Thyroid gland (tissue), 4 donors: ENCODE results near the gene HSD11B2.

Experiments used
- POLR2A ChIP-seq, 2 donors: fragments of 450-650 bp; IDR thresholded peaks; one replicate each; pipeline ENCODE4 v1.6.1; 2017; ENCODE audit warnings: antibody characterized with exemption in 2 of 2, mild to moderate bottlenecking in 2 of 2, moderate library complexity in 1 of 2
- TF ChIP-seq, protein P1 (sequence below), 6 experiments: fragments of 200-600 bp in 3 of 6; fragments of 450-650 bp in 3 of 6; sonication (generic) in 3 of 6; IDR thresholded peaks; one replicate each; pipeline ENCODE4 v1.5.1; 2016 to 2019; ENCODE audit warnings: antibody characterized with exemption in 6 of 6, mild to moderate bottlenecking in 2 of 6, inconsistent platforms in 1 of 6, moderate library complexity in 1 of 6

DNA sequence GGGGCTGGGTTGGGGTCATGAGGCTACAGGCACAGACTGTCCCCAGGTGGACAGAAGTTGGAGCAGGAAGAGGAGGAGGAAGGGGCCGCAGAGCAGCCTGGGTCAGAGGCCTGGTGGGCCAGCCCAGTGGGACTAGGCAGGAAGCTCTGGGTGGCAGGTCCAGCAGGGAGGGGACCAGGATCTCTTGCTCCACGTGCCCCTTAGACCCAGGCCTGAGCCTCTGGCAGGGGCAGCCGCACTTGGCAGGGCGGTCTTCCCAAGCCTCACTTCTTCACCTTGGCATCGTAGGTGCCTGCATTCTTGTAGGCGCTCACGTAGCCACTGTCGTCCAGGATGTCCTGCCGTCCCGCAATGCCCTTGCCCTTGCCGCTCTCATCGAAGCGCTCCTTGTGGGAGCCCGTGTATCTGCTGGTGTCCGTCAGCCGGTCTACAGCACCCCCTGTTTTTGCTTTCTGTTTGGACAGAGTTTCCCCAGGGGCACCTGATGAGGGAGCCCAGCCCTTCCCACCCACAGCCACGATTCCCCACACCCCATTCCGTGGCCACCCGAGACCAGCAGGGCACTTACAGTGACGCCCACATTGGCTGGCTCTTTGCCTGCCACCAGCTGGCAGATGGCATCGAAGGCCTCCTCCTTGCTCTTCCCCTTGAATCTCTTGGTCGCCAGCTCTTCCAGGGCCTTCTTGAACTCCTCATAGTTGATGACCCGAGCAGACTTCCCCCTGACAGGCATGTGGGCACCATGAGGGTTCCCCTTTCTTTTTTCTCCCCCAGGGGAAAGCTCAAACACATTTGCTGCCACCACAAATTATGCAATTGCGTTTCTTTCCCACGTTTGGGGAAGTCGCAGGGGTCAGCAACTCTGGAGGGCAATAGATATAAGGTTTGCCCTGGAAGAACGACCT, 40.8 kb upstream of the HSD11B2 start:
- TF ChIP-seq POLR2A (IDR thresholded peaks at IDR 0.05) = no peak
- TF ChIP-seq, protein P1, sequence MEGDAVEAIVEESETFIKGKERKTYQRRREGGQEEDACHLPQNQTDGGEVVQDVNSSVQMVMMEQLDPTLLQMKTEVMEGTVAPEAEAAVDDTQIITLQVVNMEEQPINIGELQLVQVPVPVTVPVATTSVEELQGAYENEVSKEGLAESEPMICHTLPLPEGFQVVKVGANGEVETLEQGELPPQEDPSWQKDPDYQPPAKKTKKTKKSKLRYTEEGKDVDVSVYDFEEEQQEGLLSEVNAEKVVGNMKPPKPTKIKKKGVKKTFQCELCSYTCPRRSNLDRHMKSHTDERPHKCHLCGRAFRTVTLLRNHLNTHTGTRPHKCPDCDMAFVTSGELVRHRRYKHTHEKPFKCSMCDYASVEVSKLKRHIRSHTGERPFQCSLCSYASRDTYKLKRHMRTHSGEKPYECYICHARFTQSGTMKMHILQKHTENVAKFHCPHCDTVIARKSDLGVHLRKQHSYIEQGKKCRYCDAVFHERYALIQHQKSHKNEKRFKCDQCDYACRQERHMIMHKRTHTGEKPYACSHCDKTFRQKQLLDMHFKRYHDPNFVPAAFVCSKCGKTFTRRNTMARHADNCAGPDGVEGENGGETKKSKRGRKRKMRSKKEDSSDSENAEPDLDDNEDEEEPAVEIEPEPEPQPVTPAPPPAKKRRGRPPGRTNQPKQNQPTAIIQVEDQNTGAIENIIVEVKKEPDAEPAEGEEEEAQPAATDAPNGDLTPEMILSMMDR (IDR thresholded peaks at IDR 0.05) = no peak
